ENCODE results near the gene IL37. TPM values are rescaled to one million over a fixed set of nuclear protein-coding genes. Genes with fewer than 3 reads are reported as not detected.

Gene IL37
- total RNA-seq, 1 donor from 2014 or later: not detected

DNA sequence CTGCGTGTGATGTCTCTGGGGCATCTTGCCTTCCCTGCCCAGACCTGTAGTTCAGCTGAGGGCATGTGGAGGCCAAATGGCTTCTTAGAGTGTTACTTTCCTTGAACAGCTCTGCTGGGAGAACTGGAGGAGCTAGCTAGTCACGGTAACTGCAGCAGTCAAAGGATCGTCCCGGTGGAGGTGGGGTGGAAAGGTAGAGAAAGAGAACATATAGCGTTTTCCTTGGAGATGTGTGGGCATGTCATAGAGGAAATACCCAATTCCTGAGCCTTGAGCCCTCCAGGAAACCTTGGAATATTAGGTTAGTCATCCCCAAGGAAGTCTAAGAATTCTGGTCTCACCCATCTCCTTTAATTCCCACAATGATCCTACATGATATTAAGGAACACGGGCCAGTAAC is 33.5 kb upstream of the IL37 start:
- Mint-ChIP-seq H3K4me3 (ENCODE audit: unreplicated experiment) (no peak overlapping the region), H3K27ac (ENCODE audit: unreplicated experiment) (no peak overlapping the region), H3K27me3 (ENCODE audit: unreplicated experiment) (no peaks in the 10 kb centered on the region), H3K36me3 (ENCODE audit: unreplicated experiment) (no peaks in the 10 kb centered on the region), H3K9me3 (ENCODE audit: unreplicated experiment) (peaks cover 11% of the 10 kb centered on the region), H3K4me1 (ENCODE audit: unreplicated experiment) (peaks cover 18% of the 10 kb centered on the region)
- DNase-seq (ENCODE audit: extremely low spot score, unreplicated experiment): no peak
- no peak for TF ChIP-seq CTCF (IDR thresholded peaks at IDR 0.05)

- no peak for DNase-seq (ENCODE audit: extremely low spot score, unreplicated experiment)
- Mint-ChIP-seq H3K27me3 (ENCODE audit: unreplicated experiment) (no peaks in the 10 kb centered on the region), H3K4me1 (ENCODE audit: unreplicated experiment) (peaks cover 18% of the 10 kb centered on the region), H3K36me3 (ENCODE audit: unreplicated experiment) (no peaks in the 10 kb centered on the region), H3K4me3 (ENCODE audit: unreplicated experiment) (no peak overlapping the region), H3K27ac (ENCODE audit: unreplicated experiment) (no peak overlapping the region), H3K9me3 (ENCODE audit: unreplicated experiment) (no peaks in the 10 kb centered on the region)
- no peak for TF ChIP-seq CTCF (IDR thresholded peaks at IDR 0.05)
Measured at GRCh38 chr2:112879491-112880041, 31.4 kb upstream of the IL37 start.

DNA sequence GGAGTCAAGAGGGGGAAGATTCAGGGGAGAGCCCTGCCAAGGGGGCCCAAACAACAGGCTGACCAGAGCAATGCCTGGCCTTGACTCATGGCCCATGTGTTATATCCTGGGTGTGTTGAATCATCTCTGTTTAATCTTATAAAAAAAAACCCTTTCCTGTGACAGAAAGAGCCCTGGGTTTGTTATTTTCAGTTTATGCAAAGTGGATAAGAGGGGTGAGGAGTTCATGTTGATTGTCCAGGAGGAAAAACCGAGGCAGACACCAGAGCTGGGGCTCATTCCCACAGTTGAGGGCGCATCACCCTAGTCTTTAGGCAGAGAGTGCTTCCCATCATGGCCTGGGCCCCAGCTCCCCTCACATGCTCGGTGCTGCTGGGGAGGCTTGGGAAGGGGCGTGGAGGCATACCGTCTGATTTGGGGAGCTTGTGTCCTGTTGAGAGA is 30.9 kb upstream of the IL37 start:
- H3K4me3 Mint-ChIP-seq (ENCODE audit: unreplicated experiment): no peak overlapping the region
- no peak overlapping the region for H3K27ac Mint-ChIP-seq (ENCODE audit: unreplicated experiment)
- no peaks in the 10 kb centered on the region for H3K36me3 Mint-ChIP-seq (ENCODE audit: unreplicated experiment)
- H3K4me1 Mint-ChIP-seq (ENCODE audit: unreplicated experiment): peaks cover 18% of the 10 kb centered on the region
- H3K9me3 Mint-ChIP-seq (ENCODE audit: unreplicated experiment): no peaks in the 10 kb centered on the region
- TF ChIP-seq CTCF (IDR thresholded peaks at IDR 0.05): no peak
- no peak for DNase-seq (ENCODE audit: extremely low spot score, unreplicated experiment)
- H3K27me3 Mint-ChIP-seq (ENCODE audit: unreplicated experiment): no peaks in the 10 kb centered on the region

- no peak for TF ChIP-seq CTCF (IDR thresholded peaks at IDR 0.05)
- no peak for DNase-seq (ENCODE audit: extremely low spot score, unreplicated experiment)
- H3K4me1 Mint-ChIP-seq (ENCODE audit: unreplicated experiment): peaks cover 18% of the 10 kb centered on the region
- H3K27ac Mint-ChIP-seq (ENCODE audit: unreplicated experiment): no peak overlapping the region
- no peak overlapping the region for H3K4me3 Mint-ChIP-seq (ENCODE audit: unreplicated experiment)
- H3K36me3 Mint-ChIP-seq (ENCODE audit: unreplicated experiment): no peaks in the 10 kb centered on the region
- H3K9me3 Mint-ChIP-seq (ENCODE audit: unreplicated experiment): no peaks in the 10 kb centered on the region
- H3K27me3 Mint-ChIP-seq (ENCODE audit: unreplicated experiment): no peaks in the 10 kb centered on the region
Measured at GRCh38 chr2:112880696-112881095, 30.3 kb upstream of the IL37 start.

DNA sequence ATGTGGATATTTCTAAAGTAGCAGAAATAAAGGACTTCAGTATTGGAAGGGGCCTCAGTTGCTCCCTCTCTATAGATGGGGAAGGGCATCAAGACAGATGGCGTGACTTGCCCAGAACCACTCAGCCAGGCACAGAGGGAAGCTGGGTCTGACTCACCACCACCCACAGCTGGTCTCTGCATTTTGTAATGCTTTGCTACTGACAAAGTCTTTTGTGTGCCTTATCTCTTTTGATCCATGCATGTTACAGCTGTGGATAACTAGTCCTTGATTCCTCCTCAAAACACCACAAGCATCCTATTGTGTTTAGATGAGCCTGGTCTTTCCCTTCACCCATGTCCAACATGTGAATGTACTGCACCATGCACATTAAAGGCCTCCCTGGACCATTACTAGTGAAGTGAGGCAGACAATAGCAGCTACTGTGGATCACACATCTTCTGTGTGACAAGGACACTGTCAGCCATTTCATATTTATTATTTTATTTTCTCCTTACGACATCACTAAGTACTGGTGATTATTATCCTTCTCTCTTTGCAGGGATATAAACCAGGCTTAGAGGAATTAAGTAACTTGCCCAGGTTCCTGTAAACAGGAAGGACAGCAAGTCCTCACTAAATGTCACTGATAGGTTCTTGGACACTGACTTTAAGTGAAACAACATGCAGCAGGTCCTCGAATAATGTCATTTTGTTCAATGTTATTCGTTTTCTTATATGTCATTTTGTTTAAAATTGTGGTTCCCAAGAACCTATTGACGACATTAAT is 29.6 kb upstream of the IL37 start:
- H3K4me1 Mint-ChIP-seq (ENCODE audit: unreplicated experiment): peaks cover 18% of the 10 kb centered on the region

More for the DNA sequence above, 29.6 kb upstream of the IL37 start:
- no peak for TF ChIP-seq CTCF (IDR thresholded peaks at IDR 0.05)
- H3K27ac Mint-ChIP-seq (ENCODE audit: unreplicated experiment): no peak overlapping the region
- no peak overlapping the region for H3K4me3 Mint-ChIP-seq (ENCODE audit: unreplicated experiment)
- no peak for DNase-seq (ENCODE audit: extremely low spot score, unreplicated experiment)
- no peaks in the 10 kb centered on the region for H3K9me3 Mint-ChIP-seq (ENCODE audit: unreplicated experiment)
- H3K36me3 Mint-ChIP-seq (ENCODE audit: unreplicated experiment): no peaks in the 10 kb centered on the region
- H3K27me3 Mint-ChIP-seq (ENCODE audit: unreplicated experiment): no peaks in the 10 kb centered on the region
